PC-3 (cell line): ENCODE results near the gene TUT1. TPM values are rescaled to one million over a fixed set of nuclear protein-coding genes. Genes with fewer than 3 reads are reported as not detected.

Experiments used
- ATAC-seq: fragments of 200-7000 bp; cut with Tn5 transposase; 2 replicates; pipeline ENCODE4 v1.9.1; 2020; ENCODE audit warnings: mild to moderate bottlenecking, moderate library complexity
- BruUV-seq: library from RNA; stranded (reverse); fragments of 400-500 nt; replicated peaks from 2 replicates; lab custom pipeline; 2021; lab: Mats Ljungman, UMichigan
- CTCF ChIA-PET: fragments of 300-600 bp; sonication (Branson Sonifier 250); formaldehyde crosslinking; loops from one replicate; lab custom pipeline; 2022; ENCODE audit warnings: antibody characterized with exemption; lab: Charles Lee
- POLR2A ChIA-PET: fragments of 300-600 bp; sonication (Branson Sonifier 250); formaldehyde crosslinking; loops from one replicate; lab custom pipeline; 2022; ENCODE audit warnings: antibody characterized with exemption; ENCODE audit not compliant: unreplicated experiment; lab: Charles Lee
- DNase-seq: peaks from one replicate; pipeline ENCODE4 v3.0.0-alpha.2; 2015
- H2AFZ ChIP-seq: fragments of 300-600 bp; sonication (generic); 2 replicates; pipeline ENCODE4 v1.6.0; 2016; ENCODE audit warnings: antibody characterized with exemption, low read length
- H3F3A ChIP-seq: fragments of 300-600 bp; sonication (generic); one replicate; pipeline ENCODE4 v1.6.0; 2017; ENCODE audit warnings: antibody characterized with exemption, low read length, control low read depth, mild to moderate bottlenecking; ENCODE audit not compliant: unreplicated experiment
- H3K27ac ChIP-seq: fragments of 300-600 bp; sonication (generic); 2 replicates; pipeline ENCODE4 v1.5.1; 2016; ENCODE audit warnings: mild to moderate bottlenecking, low read length
- H3K27me3 ChIP-seq: fragments of 300-600 bp; sonication (generic); 2 replicates; pipeline ENCODE4 v1.6.1; 2016; ENCODE audit warnings: low read length, mixed read lengths
- H3K36me3 ChIP-seq: fragments of 300-600 bp; sonication (generic); 2 replicates; pipeline ENCODE4 v1.6.1; 2016; ENCODE audit warnings: low read depth, mixed run types, low read length, mixed read lengths
- H3K4me1 ChIP-seq: fragments of 300-600 bp; sonication (generic); 2 replicates; pipeline ENCODE4 v1.5.1; 2016; ENCODE audit warnings: low read length; ENCODE audit not compliant: insufficient read depth
- H3K4me2 ChIP-seq: fragments of 300-600 bp; sonication (generic); 2 replicates; pipeline ENCODE4 v1.6.0; 2016; ENCODE audit warnings: low read length
- H3K4me3 ChIP-seq: fragments of 300-600 bp; sonication (generic); 2 replicates; pipeline ENCODE4 v1.5.1; 2016; ENCODE audit warnings: mild to moderate bottlenecking, low read length, mixed read lengths
- H3K79me2 ChIP-seq: fragments of 300-600 bp; sonication (generic); 2 replicates; pipeline ENCODE4 v1.6.1; 2017; ENCODE audit warnings: low read length, mixed read lengths
- H3K9ac ChIP-seq: fragments of 300-600 bp; sonication (generic); 2 replicates; pipeline ENCODE4 v1.6.0; 2016; ENCODE audit warnings: mild to moderate bottlenecking, low read length
- H3K9me2 ChIP-seq: fragments of 300-600 bp; sonication (generic); replicated peaks from 2 replicates; pipeline ENCODE4 v1.6.1; 2016; ENCODE audit warnings: mixed run types, low read length, mixed read lengths
- H3K9me3 ChIP-seq: fragments of 300-600 bp; sonication (generic); 2 replicates; pipeline ENCODE4 v1.6.1; 2016; ENCODE audit warnings: low read length, mixed read lengths
- H4K20me1 ChIP-seq: fragments of 300-600 bp; sonication (generic); 2 replicates; pipeline ENCODE4 v1.6.1; 2016; ENCODE audit warnings: low read length, mixed read lengths
- EZH2 ChIP-seq: fragments of 300-600 bp; sonication (generic); IDR thresholded peaks from one replicate; pipeline ENCODE4 v1.6.1; 2017; ENCODE audit warnings: antibody characterized with exemption, mild to moderate bottlenecking, low read length; ENCODE audit not compliant: unreplicated experiment
- EZH2phosphoT487 ChIP-seq: fragments of 300-600 bp; sonication (generic); IDR thresholded peaks from 2 replicates; pipeline ENCODE4 v1.6.1; 2018; ENCODE audit warnings: mild to moderate bottlenecking, antibody characterized with exemption, low read length, borderline replicate concordance
- intact Hi-C: fragments of 100-400 bp; cut with micrococcal nuclease; formaldehyde crosslinking; loops from 2 replicates; pipeline ENCODE4 v1.9.0; 2023
- total RNA-seq: library from RNA; depleted of rRNA; stranded (reverse); fragments of >200 nt; gene quantifications from 2 replicates; pipeline ENCODE4 v1.2.3, GENCODE V29; 2014
- TF ChIP-seq, protein P1 (sequence below): fragments of 300-600 bp; sonication (generic); conservative IDR thresholded peaks from 2 replicates; pipeline ENCODE4 v1.5.1; 2017; ENCODE audit warnings: antibody characterized with exemption, low read depth, mild to moderate bottlenecking, low read length

TUT1 gene
- total RNA-seq, 1 experiment from 2014 or later = 17.8 TPM

DNA sequence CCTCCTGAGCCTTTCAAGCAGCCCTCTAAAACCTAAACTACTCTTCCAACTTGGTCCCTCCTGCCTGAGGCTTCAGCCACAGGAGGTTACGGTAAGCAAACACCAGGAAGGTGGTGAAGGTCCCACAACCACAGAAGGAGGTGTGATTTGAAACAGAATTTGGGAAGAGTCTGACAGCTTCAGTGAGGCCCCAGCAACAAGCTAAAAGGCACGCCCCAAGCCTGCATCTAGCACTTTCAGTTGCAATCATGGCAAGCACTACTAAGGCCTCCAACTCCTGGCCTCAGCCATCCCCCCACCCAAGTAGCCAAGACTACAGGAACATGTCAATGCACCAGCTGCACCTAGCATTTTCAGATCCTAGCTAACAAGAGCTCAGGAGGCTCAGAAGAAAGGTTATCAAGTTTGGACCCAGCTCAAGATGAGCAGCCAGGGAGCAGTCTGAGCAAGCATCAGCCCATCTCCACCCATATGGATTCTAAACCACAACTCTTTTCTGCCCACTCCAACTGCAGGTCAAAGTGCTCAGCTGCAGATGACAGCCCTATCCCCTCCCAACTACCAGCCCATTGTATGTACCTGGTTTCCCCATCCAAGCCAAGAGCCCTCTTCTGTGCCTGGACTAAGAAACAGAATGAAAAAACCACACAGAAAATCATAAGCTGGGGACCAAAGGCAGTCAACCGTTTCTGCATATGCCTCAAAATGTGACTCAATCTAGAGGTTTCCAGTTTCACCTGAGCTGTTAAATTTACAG lies 34.3 kb downstream of the TUT1 start:
- DNase-seq (peak; percentile 55), ATAC-seq (no peak)
- CTCF ChIA-PET = interaction anchor here (0.6 to 3.3 kb wide), 8 partner anchors 9 to 162 kb away, joined by 3 to 26 read pairs (median 4); partner anchors contain the start of genes EEF1G and TUT1
- intact Hi-C loops = loop anchor here (10.0 kb wide), 1 partner anchor 582 kb away; no protein-coding TSS in a partner anchor
- no peak for TF ChIP-seq EZH2
- no peak for TF ChIP-seq EZH2phosphoT487
- TF ChIP-seq, protein P1, sequence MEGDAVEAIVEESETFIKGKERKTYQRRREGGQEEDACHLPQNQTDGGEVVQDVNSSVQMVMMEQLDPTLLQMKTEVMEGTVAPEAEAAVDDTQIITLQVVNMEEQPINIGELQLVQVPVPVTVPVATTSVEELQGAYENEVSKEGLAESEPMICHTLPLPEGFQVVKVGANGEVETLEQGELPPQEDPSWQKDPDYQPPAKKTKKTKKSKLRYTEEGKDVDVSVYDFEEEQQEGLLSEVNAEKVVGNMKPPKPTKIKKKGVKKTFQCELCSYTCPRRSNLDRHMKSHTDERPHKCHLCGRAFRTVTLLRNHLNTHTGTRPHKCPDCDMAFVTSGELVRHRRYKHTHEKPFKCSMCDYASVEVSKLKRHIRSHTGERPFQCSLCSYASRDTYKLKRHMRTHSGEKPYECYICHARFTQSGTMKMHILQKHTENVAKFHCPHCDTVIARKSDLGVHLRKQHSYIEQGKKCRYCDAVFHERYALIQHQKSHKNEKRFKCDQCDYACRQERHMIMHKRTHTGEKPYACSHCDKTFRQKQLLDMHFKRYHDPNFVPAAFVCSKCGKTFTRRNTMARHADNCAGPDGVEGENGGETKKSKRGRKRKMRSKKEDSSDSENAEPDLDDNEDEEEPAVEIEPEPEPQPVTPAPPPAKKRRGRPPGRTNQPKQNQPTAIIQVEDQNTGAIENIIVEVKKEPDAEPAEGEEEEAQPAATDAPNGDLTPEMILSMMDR = no peak
- H3K27ac ChIP-seq = peak overlapping the region; percentile 94
- H3K9me3 ChIP-seq = no peaks in the 10 kb centered on the region
- H3K9me2 ChIP-seq = no peaks in the 10 kb centered on the region
- H3K4me2 ChIP-seq = peak overlapping the region; percentile 90
- H3K27me3 ChIP-seq = no peaks in the 10 kb centered on the region
- peaks cover 24% of the 10 kb centered on the region for H3K36me3 ChIP-seq
- peak overlapping the region; percentile 50 for H3K9ac ChIP-seq
- H3K4me3 ChIP-seq = peak overlapping the region; percentile 1; the same call in 1 of the 2 replicates
- H4K20me1 ChIP-seq = 0 out of 2 replicates have a peak, but pooled peaks cover 2% of the 10 kb centered on the region
- H3K4me1 ChIP-seq = peaks cover 98% of the 10 kb centered on the region
- H3K79me2 ChIP-seq = peaks cover 22% of the 10 kb centered on the region
- no TSS peak for BruUV-seq
- peaks cover 14% of the 10 kb centered on the region for H3F3A ChIP-seq
- no peak overlapping the region for H2AFZ ChIP-seq
- POLR2A ChIA-PET = interaction anchor here (0.6 to 1.4 kb wide), 3 partner anchors 10 to 134 kb away, joined by 4 to 13 read pairs (median 7); partner anchors contain the start of genes AHNAK and TUT1

DNA sequence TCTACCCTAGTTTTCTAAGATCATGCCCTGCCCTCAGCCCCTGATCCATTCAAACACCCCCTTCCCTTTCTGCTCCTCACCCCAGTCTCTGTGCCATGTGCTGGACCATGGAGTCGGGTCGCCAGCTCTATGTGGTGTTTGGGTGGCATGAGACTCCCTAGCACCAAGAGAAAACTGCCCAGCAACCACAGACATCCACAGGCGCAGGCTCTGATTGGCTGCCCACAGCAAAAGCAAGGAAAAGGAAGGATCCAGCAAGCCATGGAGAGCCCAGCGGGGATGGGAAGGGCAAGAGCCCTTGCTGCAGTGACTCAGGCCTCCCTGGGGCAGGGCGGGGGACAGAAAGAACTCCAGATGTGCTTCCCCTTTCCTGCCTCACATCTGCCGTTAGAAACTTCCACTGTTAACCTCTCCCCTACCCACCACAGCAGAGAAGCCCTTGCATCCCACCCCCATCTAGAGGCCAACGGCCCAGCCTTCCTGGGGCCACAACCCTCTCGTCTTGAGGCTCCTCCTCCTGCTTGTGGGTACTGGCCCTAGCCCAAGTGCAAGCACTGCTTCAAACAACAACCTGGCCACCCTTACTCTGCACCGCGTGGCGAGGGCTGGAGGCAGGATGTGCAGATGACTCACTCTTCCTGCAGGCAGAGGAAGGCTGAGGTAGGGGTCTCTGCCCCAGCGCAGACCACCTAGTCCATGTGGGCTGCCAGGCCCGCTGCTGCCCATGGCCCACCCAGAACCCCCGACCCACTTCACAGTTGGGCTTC lies 35.0 kb downstream of the TUT1 start:
- H3K79me2 ChIP-seq = peaks cover 22% of the 10 kb centered on the region
- POLR2A ChIA-PET = interaction anchor here (0.6 to 1.4 kb wide), 5 partner anchors 9 to 740 kb away, joined by 3 to 13 read pairs (median 5); partner anchors contain the start of genes AHNAK and TUT1

More for the DNA sequence above, 35.0 kb downstream of the TUT1 start:
- H4K20me1 ChIP-seq = 0 out of 2 replicates have a peak, but pooled peaks cover 2% of the 10 kb centered on the region
- peak overlapping the region; percentile 25; the same call in 1 of the 2 replicates for H2AFZ ChIP-seq
- CTCF ChIA-PET = interaction anchor here (1.3 to 3.3 kb wide), 3 partner anchors 13 to 161 kb away, joined by 4 to 26 read pairs (median 5); partner anchors contain the start of gene TUT1
- peaks cover 10% of the 10 kb centered on the region for H3F3A ChIP-seq
- H3K4me1 ChIP-seq = peaks cover 98% of the 10 kb centered on the region
- TF ChIP-seq, protein P1 = no peak
- intact Hi-C loops = loop anchor here (10.0 kb wide), 1 partner anchor 581 kb away; no protein-coding TSS in a partner anchor
- peaks cover 20% of the 10 kb centered on the region for H3K36me3 ChIP-seq
- peak; percentile 98 for DNase-seq
- peak; percentile 39 for ATAC-seq
- no peaks in the 10 kb centered on the region for H3K9me2 ChIP-seq
- H3K27ac ChIP-seq = peak overlapping the region; percentile 94
- H3K27me3 ChIP-seq = no peaks in the 10 kb centered on the region
- no TSS peak for BruUV-seq
- peak overlapping the region; percentile 26; the same call in 1 of the 2 replicates for H3K4me3 ChIP-seq
- peak overlapping the region; percentile 90 for H3K4me2 ChIP-seq
- H3K9ac ChIP-seq = peak overlapping the region; percentile 50
- H3K9me3 ChIP-seq = no peaks in the 10 kb centered on the region
